ENCODE measurements around the gene PCDHGA6. TPM values are rescaled to one million over a fixed set of nuclear protein-coding genes. Genes with fewer than 3 reads are reported as not detected.

Gene PCDHGA6
- total and polyA plus RNA-seq, 2 of the 8 experiments (the other 6 are each of a cell fraction or from before 2014, with no cell fraction given): 1.4 to 2.0 TPM

GRCh38 chr5:141421489-141421855 is 47.8 kb downstream of the PCDHGA6 start:
- Histone ChIP-seq H4K91ac (replicated peaks; ENCODE audit: insufficient read length, low read length) (no peak overlapping the region), H4K8ac (ENCODE audit: extremely low read depth, insufficient read depth, low read length) (no peak overlapping the region), H3K27ac (ENCODE audit: low read depth, low read length) (no peak overlapping the region), H2AK5ac (ENCODE audit: low read depth, low read length) (no peak overlapping the region), H3K23ac (ENCODE audit: insufficient read length) (no peak overlapping the region), H3K27me3 (replicated peaks in 1 of 4; ENCODE audit: control insufficient read depth in 3 of 4, extremely low read depth in 1 of 4, insufficient read depth in 3 of 4, low read length in 3 of 4) (peaks cover 0 to 12% (median 6%) of the 10 kb centered on the region in 4 experiments; a peak in 4 of 7 replicates), H2AFZ (ENCODE audit: low read length) (no peak overlapping the region), H2BK15ac (ENCODE audit: low read length) (no peak overlapping the region), H3K4me2 (ENCODE audit: insufficient read depth in 1 of 2, low read depth in 2 of 2, low read length in 2 of 2) (peak overlapping the region in 1 of 2 experiments; percentile 48; a peak in 2 of 4 replicates), H3K14ac (ENCODE audit: insufficient read length) (no peak overlapping the region), H2BK5ac (ENCODE audit: low read depth, low read length) (no peak overlapping the region), H4K5ac (ENCODE audit: insufficient read length, low read depth, low read length) (no peak overlapping the region), H3K23me2 (ENCODE audit: low read depth, low read length) (no peaks in the 10 kb centered on the region), H2BK20ac (ENCODE audit: low read length) (no peak overlapping the region), H4K20me1 (replicated peaks in 1 of 2; ENCODE audit: control insufficient read depth in 1 of 2, insufficient read depth in 2 of 2, low read length in 2 of 2) (no peaks in the 10 kb centered on the region), H3K4ac (replicated peaks; ENCODE audit: insufficient read length, low read depth, low read length) (no peak overlapping the region), H3K18ac (ENCODE audit: extremely low read depth, low read length) (no peak overlapping the region), H3K79me2 (ENCODE audit: control insufficient read depth in 1 of 2, insufficient read depth in 2 of 2, low read length in 2 of 2) (no peaks in the 10 kb centered on the region; a peak in 1 of 4 replicates), H3K79me1 (ENCODE audit: low read depth, low read length) (no peaks in the 10 kb centered on the region), H3K4me3 (ENCODE audit: extremely low read depth in 1 of 4, insufficient read depth in 2 of 4, low read depth in 3 of 4, low read length in 4 of 4) (peak overlapping the region; percentile 15 to 52 (median 32); a peak in 6 of 8 replicates), H2BK120ac (replicated peaks; ENCODE audit: low read depth, low read length) (no peak overlapping the region), H2BK12ac (ENCODE audit: low read depth, low read length) (no peak overlapping the region), H3K9ac (replicated peaks in 1 of 4; ENCODE audit: extremely low read depth in 1 of 4, low read depth in 3 of 4, low read length in 3 of 4) (no peak overlapping the region), H3K9me3 (ENCODE audit: insufficient read depth in 2 of 2, low read depth in 1 of 2, low read length in 1 of 2) (peaks cover 38 to 44% of the 10 kb centered on the region in 2 experiments), H3K36me3 (ENCODE audit: control insufficient read depth in 2 of 4, insufficient read depth in 4 of 4, low read length in 3 of 4) (peaks cover 0 to 30% (median 3%) of the 10 kb centered on the region in 4 experiments; a peak in 3 of 8 replicates), H3K56ac (replicated peaks; ENCODE audit: insufficient read length, low read depth, low read length) (no peak overlapping the region), H3K4me1 (replicated peaks in 1 of 4; ENCODE audit: control insufficient read depth in 3 of 4, insufficient read depth in 4 of 4, low read length in 3 of 4) (no peaks in the 10 kb centered on the region; a peak in 1 of 7 replicates)
- FAIRE-seq (no peak), DNase-seq (ENCODE audit: low read depth in 1 of 2, low spot score in 2 of 2) (no peak)
- POLR2A ChIA-PET (ENCODE audit: partially characterized antibody): interaction anchor here (1.2 to 2.6 kb wide), 7 partner anchors 13 to 143 kb away, joined by 3 to 14 read pairs (median 7); no protein-coding TSS in a partner anchor
- CTCF ChIA-PET (ENCODE audit: partially characterized antibody): interaction anchor here (0.6 to 23.3 kb wide), 47 partner anchors 9 to 229 kb away, joined by 3 to 1236 read pairs (median 5); partner anchors contain the start of genes PCDHB10, PCDHB11, PCDHB14 and PCDHB15
- WGBS, 2 experiments (ENCODE audit: extremely low coverage in 1 of 2, insufficient coverage in 1 of 2, insufficient read length in 1 of 2, insufficient replicate concordance in 2 of 2, low coverage in 1 of 2, low lambda C conversion rate in 2 of 2, missing lambda C conversion rate in 1 of 2): 84% methylated on average over 13 of the region's 13 CpGs; no CpG with 5 or more reads in 1 of the 2 experiments
- TF ChIP-seq MAX (IDR thresholded peaks at IDR 0.05) (no peak), POLR2A (IDR thresholded peaks at IDR 0.05; ENCODE audit: control extremely low read depth in 1 of 2, low read depth in 2 of 2, low read length in 2 of 2) (no peak), RFX5 (IDR thresholded peaks at IDR 0.05; ENCODE audit: borderline replicate concordance, low read depth, low read length) (no peak), SUZ12 (IDR thresholded peaks at IDR 0.05; ENCODE audit: low read length) (no peak), EP300 (IDR thresholded peaks at IDR 0.05; ENCODE audit: borderline replicate concordance in 1 of 2, low read depth in 2 of 2, low read length in 2 of 2) (no peak), SIRT6 (IDR thresholded peaks at IDR 0.05; ENCODE audit: low read length) (no peak), SIN3A (conservative IDR thresholded peaks at IDR 0.05 in 1 of 2, IDR thresholded peaks at IDR 0.05 in 1 of 2; ENCODE audit: low read depth in 1 of 2, low read length in 2 of 2) (no peak), BACH1 (IDR thresholded peaks at IDR 0.05; ENCODE audit: low read length) (no peak), RXRA (IDR thresholded peaks at IDR 0.05; ENCODE audit: insufficient read depth, low read depth, low read length) (no peak), NRF1 (IDR thresholded peaks at IDR 0.05; ENCODE audit: low read depth, low read length) (no peak), CTCF (IDR thresholded peaks at IDR 0.05; ENCODE audit: control extremely low read depth in 1 of 3, insufficient read depth in 1 of 3, low read depth in 1 of 3, low read length in 3 of 3) (no peak)

Measured in H1 (cell line).